Panc1 (cell line): ENCODE results near the gene SCNM1.

Experiments used
- CTCF ChIP-seq: fragments of 450-650 bp; IDR thresholded peaks from 2 replicates; pipeline ENCODE4 v1.5.1; 2017; ENCODE audit warnings: mild to moderate bottlenecking
- REST ChIP-seq, 2 experiments: IDR thresholded peaks; 2 replicates each; pipeline ENCODE4 v1.6.1; 2011 to 2012; ENCODE audit warnings: low read depth in 2 of 2, control low read depth in 1 of 2, low read length in 1 of 2, mild to moderate bottlenecking in 1 of 2, moderate library complexity in 1 of 2; ENCODE audit not compliant: insufficient read depth in 1 of 2

- no peak for TF ChIP-seq CTCF
- no peak for TF ChIP-seq REST (IDR thresholded peaks at IDR 0.05; ENCODE audit: insufficient read depth in 1 of 2, low read depth in 2 of 2, low read length in 1 of 2)
These were observed 587 bp downstream of the SCNM1 start for GRCh38 chr1:151166505-151166956.
